GOT3 (cell line): Measurements from ENCODE around the gene PCYT1A.
"Not testable (repeated sequence)": the region's sequence is repeated elsewhere in the genome, so short reads cannot be mapped to it uniquely, and the experiment has no call there.

Experiments used
- DNase-seq: peaks from one replicate; lab custom pipeline; 2025; ENCODE audit warnings: mixed read lengths; lab: John Stamatoyannopoulos, UW

PCYT1A gene

GRCh38 chr3:196214783-196215441 lies 72.6 kb downstream of the PCYT1A start:
- DNase-seq: no peak

GRCh38 chr3:196210673-196211556 lies 76.6 kb downstream of the PCYT1A start, which contains the start of gene ZDHHC19:
TSS of gene ZDHHC19 (minus strand) at chr3:196211400. CDS start at chr3:196211315, 85 bp downstream.
- DNase-seq: no peak

GRCh38 chr3:196209944-196210672 lies 77.4 kb downstream of the PCYT1A start:
- DNase-seq: not testable (repeated sequence)

GRCh38 chr3:196208942-196209695 lies 78.4 kb downstream of the PCYT1A start:
- no peak for DNase-seq

- no peak for DNase-seq
Measured at GRCh38 chr3:196207833-196208607, 79.5 kb downstream of the PCYT1A start.

- no peak for DNase-seq
Measured at GRCh38 chr3:196207159-196207832, 80.2 kb downstream of the PCYT1A start.

- DNase-seq: not testable (repeated sequence)
Measured at GRCh38 chr3:196205442-196206205, 81.9 kb downstream of the PCYT1A start.

- DNase-seq: no peak
Measured at GRCh38 chr3:196203846-196204245, 83.7 kb downstream of the PCYT1A start.

GRCh38 chr3:196202516-196202970 lies 85.0 kb downstream of the PCYT1A start:
- no peak for DNase-seq

- DNase-seq: no peak
Measured at GRCh38 chr3:196198771-196199753, 88.5 kb downstream of the PCYT1A start.

- no peak for DNase-seq
Measured at GRCh38 chr3:196198081-196198675, 89.3 kb downstream of the PCYT1A start.

GRCh38 chr3:196197524-196197923 lies 90.0 kb downstream of the PCYT1A start:
- DNase-seq: no peak

GRCh38 chr3:196195664-196196265 lies 91.8 kb downstream of the PCYT1A start:
- DNase-seq: no peak

- DNase-seq: no peak
Measured at GRCh38 chr3:196194542-196194915, 93.0 kb downstream of the PCYT1A start.

- no peak for DNase-seq
Measured at GRCh38 chr3:196193736-196194541, 93.6 kb downstream of the PCYT1A start.

GRCh38 chr3:196193133-196193735 lies 94.3 kb downstream of the PCYT1A start:
- no peak for DNase-seq
